PC-3 (cell line): Measurements from ENCODE around the gene KMT2C. TPM values are rescaled to one million over a fixed set of nuclear protein-coding genes. Genes with fewer than 3 reads are reported as not detected.

Source experiments
- ATAC-seq: fragments of 200-7000 bp; cut with Tn5 transposase; 2 replicates; pipeline ENCODE4 v1.9.1; 2020; ENCODE audit warnings: mild to moderate bottlenecking, moderate library complexity
- BruUV-seq: library from RNA; stranded (reverse); fragments of 400-500 nt; replicated peaks from 2 replicates; lab custom pipeline; 2021; lab: Mats Ljungman, UMichigan
- CTCF ChIA-PET: fragments of 300-600 bp; sonication (Branson Sonifier 250); formaldehyde crosslinking; loops from one replicate; lab custom pipeline; 2022; ENCODE audit warnings: antibody characterized with exemption; lab: Charles Lee
- POLR2A ChIA-PET: fragments of 300-600 bp; sonication (Branson Sonifier 250); formaldehyde crosslinking; loops from one replicate; lab custom pipeline; 2022; ENCODE audit warnings: antibody characterized with exemption; ENCODE audit not compliant: unreplicated experiment; lab: Charles Lee
- DNase-seq: peaks from one replicate; pipeline ENCODE4 v3.0.0-alpha.2; 2015
- H2AFZ ChIP-seq: fragments of 300-600 bp; sonication (generic); 2 replicates; pipeline ENCODE4 v1.6.0; 2016; ENCODE audit warnings: antibody characterized with exemption, low read length
- H3F3A ChIP-seq: fragments of 300-600 bp; sonication (generic); one replicate; pipeline ENCODE4 v1.6.0; 2017; ENCODE audit warnings: antibody characterized with exemption, low read length, control low read depth, mild to moderate bottlenecking; ENCODE audit not compliant: unreplicated experiment
- H3K27ac ChIP-seq: fragments of 300-600 bp; sonication (generic); 2 replicates; pipeline ENCODE4 v1.5.1; 2016; ENCODE audit warnings: mild to moderate bottlenecking, low read length
- H3K27me3 ChIP-seq: fragments of 300-600 bp; sonication (generic); 2 replicates; pipeline ENCODE4 v1.6.1; 2016; ENCODE audit warnings: low read length, mixed read lengths
- H3K36me3 ChIP-seq: fragments of 300-600 bp; sonication (generic); 2 replicates; pipeline ENCODE4 v1.6.1; 2016; ENCODE audit warnings: low read depth, mixed run types, low read length, mixed read lengths
- H3K4me1 ChIP-seq: fragments of 300-600 bp; sonication (generic); 2 replicates; pipeline ENCODE4 v1.5.1; 2016; ENCODE audit warnings: low read length; ENCODE audit not compliant: insufficient read depth
- H3K4me2 ChIP-seq: fragments of 300-600 bp; sonication (generic); 2 replicates; pipeline ENCODE4 v1.6.0; 2016; ENCODE audit warnings: low read length
- H3K4me3 ChIP-seq: fragments of 300-600 bp; sonication (generic); 2 replicates; pipeline ENCODE4 v1.5.1; 2016; ENCODE audit warnings: mild to moderate bottlenecking, low read length, mixed read lengths
- H3K79me2 ChIP-seq: fragments of 300-600 bp; sonication (generic); 2 replicates; pipeline ENCODE4 v1.6.1; 2017; ENCODE audit warnings: low read length, mixed read lengths
- H3K9ac ChIP-seq: fragments of 300-600 bp; sonication (generic); 2 replicates; pipeline ENCODE4 v1.6.0; 2016; ENCODE audit warnings: mild to moderate bottlenecking, low read length
- H3K9me2 ChIP-seq: fragments of 300-600 bp; sonication (generic); replicated peaks from 2 replicates; pipeline ENCODE4 v1.6.1; 2016; ENCODE audit warnings: mixed run types, low read length, mixed read lengths
- H3K9me3 ChIP-seq: fragments of 300-600 bp; sonication (generic); 2 replicates; pipeline ENCODE4 v1.6.1; 2016; ENCODE audit warnings: low read length, mixed read lengths
- H4K20me1 ChIP-seq: fragments of 300-600 bp; sonication (generic); 2 replicates; pipeline ENCODE4 v1.6.1; 2016; ENCODE audit warnings: low read length, mixed read lengths
- CTCF ChIP-seq: fragments of 300-600 bp; sonication (generic); conservative IDR thresholded peaks from 2 replicates; pipeline ENCODE4 v1.5.1; 2017; ENCODE audit warnings: antibody characterized with exemption, low read depth, mild to moderate bottlenecking, low read length
- EZH2 ChIP-seq: fragments of 300-600 bp; sonication (generic); IDR thresholded peaks from one replicate; pipeline ENCODE4 v1.6.1; 2017; ENCODE audit warnings: antibody characterized with exemption, mild to moderate bottlenecking, low read length; ENCODE audit not compliant: unreplicated experiment
- EZH2phosphoT487 ChIP-seq: fragments of 300-600 bp; sonication (generic); IDR thresholded peaks from 2 replicates; pipeline ENCODE4 v1.6.1; 2018; ENCODE audit warnings: mild to moderate bottlenecking, antibody characterized with exemption, low read length, borderline replicate concordance
- intact Hi-C: fragments of 100-400 bp; cut with micrococcal nuclease; formaldehyde crosslinking; loops from 2 replicates; pipeline ENCODE4 v1.9.0; 2023
- total RNA-seq: library from RNA; depleted of rRNA; stranded (reverse); fragments of >200 nt; gene quantifications from 2 replicates; pipeline ENCODE4 v1.2.3, GENCODE V29; 2014

Gene KMT2C
- total RNA-seq, 1 experiment from 2014 or later = 15.3 TPM

GRCh38 chr7:152149363-152149762 is 286.4 kb downstream of the KMT2C start:
- POLR2A ChIA-PET = no interaction called here
- no peaks in the 10 kb centered on the region for H3K27me3 ChIP-seq
- ATAC-seq (no peak), DNase-seq (no peak)
- H3K4me1 ChIP-seq = no peaks in the 10 kb centered on the region
- no peak for TF ChIP-seq CTCF
- TF ChIP-seq EZH2phosphoT487 = no peak
- no peak for TF ChIP-seq EZH2
- no peaks in the 10 kb centered on the region for H3K9me2 ChIP-seq
- no peaks in the 10 kb centered on the region for H3K9me3 ChIP-seq
- 0 out of 2 replicates have a peak, but pooled peaks cover 6% of the 10 kb centered on the region for H4K20me1 ChIP-seq
- H3K9ac ChIP-seq = no peak overlapping the region
- no peak overlapping the region for H3K4me3 ChIP-seq
- no peak overlapping the region for H3K4me2 ChIP-seq
- H3K36me3 ChIP-seq = peaks cover 27% of the 10 kb centered on the region
- no peak overlapping the region for H2AFZ ChIP-seq
- H3K79me2 ChIP-seq = no peaks in the 10 kb centered on the region
- H3F3A ChIP-seq = no peaks in the 10 kb centered on the region
- CTCF ChIA-PET = no interaction called here
- intact Hi-C loops = loop anchor here (5.0 to 10.0 kb wide), 2 partner anchors 155 to 367 kb away; no protein-coding TSS in a partner anchor
- no TSS peak for BruUV-seq
- H3K27ac ChIP-seq = no peak overlapping the region

DNA sequence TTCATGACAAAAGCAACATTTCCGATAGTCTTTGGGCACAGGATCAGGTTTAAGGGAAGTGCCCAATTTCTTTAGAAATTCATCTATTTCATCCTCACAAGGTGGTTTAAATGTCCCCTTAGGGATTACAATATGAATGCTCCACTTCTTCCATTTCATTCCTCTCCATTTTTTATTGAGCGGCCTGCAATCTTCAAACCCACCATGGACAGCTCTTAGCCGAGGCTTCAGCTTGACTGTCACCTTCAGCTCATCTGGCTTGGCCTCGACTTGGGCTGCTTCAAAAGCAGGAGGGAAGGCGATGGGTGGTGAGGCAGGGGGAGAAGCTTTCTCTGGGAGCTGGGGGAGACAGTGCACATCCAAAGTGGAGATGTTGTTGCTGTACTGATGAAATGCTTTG is 287.1 kb downstream of the KMT2C start:
- no peak for TF ChIP-seq CTCF
- no peak for TF ChIP-seq EZH2phosphoT487
- no peak for TF ChIP-seq EZH2
- ChIA-PET POLR2A (no interaction called here), CTCF (no interaction called here)
- H3K27me3 ChIP-seq = no peaks in the 10 kb centered on the region
- no peaks in the 10 kb centered on the region for H3K79me2 ChIP-seq
- H3F3A ChIP-seq = no peaks in the 10 kb centered on the region
- H3K9me3 ChIP-seq = no peaks in the 10 kb centered on the region
- no peak overlapping the region for H3K9ac ChIP-seq
- BruUV-seq = no TSS peak
- no peak for ATAC-seq
- H3K4me3 ChIP-seq = no peak overlapping the region
- no peak overlapping the region for H3K27ac ChIP-seq
- H4K20me1 ChIP-seq = 0 out of 2 replicates have a peak, but pooled peaks cover 6% of the 10 kb centered on the region
- H3K4me1 ChIP-seq = no peaks in the 10 kb centered on the region
- peaks cover 22% of the 10 kb centered on the region for H3K36me3 ChIP-seq
- no peak for DNase-seq
- no peaks in the 10 kb centered on the region for H3K9me2 ChIP-seq
- no peak overlapping the region for H3K4me2 ChIP-seq
- no peak overlapping the region for H2AFZ ChIP-seq
- intact Hi-C loops = loop anchor here (5.0 to 10.0 kb wide), 2 partner anchors 154 to 366 kb away; no protein-coding TSS in a partner anchor

DNA sequence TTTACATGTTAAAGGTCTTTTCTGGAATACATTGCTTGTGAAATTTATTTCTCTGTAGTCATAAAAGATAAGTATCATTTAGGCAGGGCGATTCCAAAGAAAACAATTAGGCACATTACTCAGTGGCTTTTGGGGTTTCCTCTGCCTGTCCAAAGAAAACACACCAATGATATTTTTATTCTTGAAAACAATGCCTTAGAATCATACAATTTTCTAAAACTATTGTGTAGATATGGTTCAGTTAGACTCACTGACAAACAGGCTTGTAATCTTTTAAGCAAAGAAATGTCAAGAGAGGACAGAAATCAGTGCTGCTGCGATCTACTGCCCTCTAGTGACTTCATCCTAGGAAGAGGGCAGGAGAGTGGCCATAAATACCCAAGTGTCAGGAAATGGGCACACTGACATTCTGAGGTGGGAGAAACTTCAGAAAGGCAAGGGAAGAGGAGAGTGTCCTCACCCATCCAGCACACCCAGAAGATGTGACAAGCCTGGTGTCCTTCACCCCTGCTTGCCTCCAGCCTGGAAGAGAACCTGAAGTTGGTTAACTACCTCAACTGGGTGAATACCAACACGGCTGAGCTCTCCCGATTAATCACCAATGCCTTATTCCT is 289.8 kb downstream of the KMT2C start:
- peaks cover 29% of the 10 kb centered on the region for H3K36me3 ChIP-seq
- H3K4me2 ChIP-seq = no peak overlapping the region
- no peak overlapping the region for H3K9ac ChIP-seq
- H3K4me3 ChIP-seq = no peak overlapping the region
- no peak overlapping the region for H2AFZ ChIP-seq
- TF ChIP-seq CTCF (peak; percentile 78), EZH2 (no peak), EZH2phosphoT487 (no peak)
- ATAC-seq = peak; percentile 96
- no TSS peak for BruUV-seq
- no peaks in the 10 kb centered on the region for H3K79me2 ChIP-seq
- no peaks in the 10 kb centered on the region for H3K9me3 ChIP-seq
- no peak overlapping the region for H3K27ac ChIP-seq
- POLR2A ChIA-PET = no interaction called here
- H3K9me2 ChIP-seq = no peaks in the 10 kb centered on the region
- H3K4me1 ChIP-seq = no peaks in the 10 kb centered on the region
- no peaks in the 10 kb centered on the region for H3F3A ChIP-seq
- CTCF ChIA-PET = no interaction called here
- no peaks in the 10 kb centered on the region for H3K27me3 ChIP-seq
- H4K20me1 ChIP-seq = 0 out of 2 replicates have a peak, but pooled peaks cover 6% of the 10 kb centered on the region
- intact Hi-C loops = loop anchor here (2.0 to 10.0 kb wide), 3 partner anchors 151 to 364 kb away; no protein-coding TSS in a partner anchor
- peak; percentile 56 for DNase-seq
